GM03348 (cell line): ENCODE data around the gene ZFP36.
A peak's percentile ranks its signal among the peaks of the same experiment; 100 is the strongest.
"Not testable (repeated sequence)": the region's sequence is repeated elsewhere in the genome, so short reads cannot be mapped to it uniquely, and the experiment has no call there.

Source experiments
- DNase-seq: peaks from one replicate; pipeline ENCODE4 v3.0.0; 2012; ENCODE audit warnings: low spot score

Gene ZFP36

GRCh38 chr19:39406656-39407409, at the start of gene ZFP36:
TSS of gene ZFP36 (plus strand) at chr19:39406847. CDS start at chr19:39406905, 58 bp downstream.
- peak; percentile 93 for DNase-seq

GRCh38 chr19:39359026-39359425, 47.6 kb upstream of the ZFP36 start:
- no peak for DNase-seq

- DNase-seq = no peak
Observed at GRCh38 chr19:39360599-39360998, 46.0 kb upstream of the ZFP36 start.

- peak; percentile 63 for DNase-seq
Observed at GRCh38 chr19:39362682-39363657, 43.7 kb upstream of the ZFP36 start.

- peak; percentile 64 for DNase-seq
Observed at GRCh38 chr19:39363901-39364457, 42.7 kb upstream of the ZFP36 start.

- no peak for DNase-seq
Observed at GRCh38 chr19:39365531-39365930, 41.1 kb upstream of the ZFP36 start.

GRCh38 chr19:39369200-39369599, 37.4 kb upstream of the ZFP36 start:
- no peak for DNase-seq

GRCh38 chr19:39370735-39371134, 35.9 kb upstream of the ZFP36 start:
- DNase-seq = no peak

- DNase-seq = peak; percentile 94
Observed at GRCh38 chr19:39372047-39372802, 34.4 kb upstream of the ZFP36 start.

- DNase-seq = peak; percentile 27
Observed at GRCh38 chr19:39372941-39373340, 33.7 kb upstream of the ZFP36 start.

- no peak for DNase-seq
Observed at GRCh38 chr19:39375929-39376328, 30.7 kb upstream of the ZFP36 start.

GRCh38 chr19:39377373-39378362, 29.0 kb upstream of the ZFP36 start:
- DNase-seq = no peak

- not testable (repeated sequence) for DNase-seq
Observed at GRCh38 chr19:39379366-39379765, 27.3 kb upstream of the ZFP36 start.

- no peak for DNase-seq
Observed at GRCh38 chr19:39379865-39380396, 26.7 kb upstream of the ZFP36 start.

GRCh38 chr19:39380521-39381502, 25.8 kb upstream of the ZFP36 start:
- no peak for DNase-seq

GRCh38 chr19:39381910-39382611, 24.6 kb upstream of the ZFP36 start:
- no peak for DNase-seq

- no peak for DNase-seq
Observed at GRCh38 chr19:39382991-39383828, 23.4 kb upstream of the ZFP36 start.
